Measurements from ENCODE around the gene MBNL1. TPM values are rescaled to one million over a fixed set of nuclear protein-coding genes. Genes with fewer than 3 reads are reported as not detected.

The MBNL1 gene
- polyA plus RNA-seq, 1 donor = 53.6 TPM

DNA sequence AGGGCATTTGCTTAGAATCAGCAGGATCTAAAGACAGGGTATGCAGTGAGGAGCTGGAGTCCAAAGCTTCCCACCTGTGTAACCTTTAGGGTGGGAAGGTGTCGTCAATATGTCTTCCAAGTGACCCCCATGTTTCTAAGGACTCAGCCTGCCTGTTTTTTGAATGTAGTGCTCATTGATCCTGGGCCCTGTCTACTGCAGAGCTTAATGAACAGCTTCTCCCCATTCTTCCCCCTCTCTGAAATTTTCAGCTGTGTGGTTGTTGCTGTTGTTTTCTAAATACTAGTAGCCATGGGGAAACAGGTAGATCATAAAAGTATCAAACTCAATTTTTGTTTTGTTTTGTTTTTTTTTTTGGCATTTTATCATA, 39.7 kb downstream of the MBNL1 start:
- Histone ChIP-seq H3K36me3 (ENCODE audit: control insufficient read depth, insufficient read depth, low read length) (no peaks in the 10 kb centered on the region), H3K4me3 (ENCODE audit: low read length) (no peak overlapping the region), H3K9me3 (ENCODE audit: control insufficient read depth, low read depth, low read length) (no peaks in the 10 kb centered on the region), H3K27ac (ENCODE audit: low read length) (peak overlapping the region; percentile 17), H3K27me3 (ENCODE audit: control insufficient read depth, insufficient read depth, low read length) (no peaks in the 10 kb centered on the region), H3K4me1 (ENCODE audit: control insufficient read depth, insufficient read depth, low read length) (peaks cover 8% of the 10 kb centered on the region)
- DNase-seq = no peak
- no CpG with 5 or more reads among the region's 1 CpG for WGBS (ENCODE audit: insufficient coverage, low lambda C conversion rate)

DNA sequence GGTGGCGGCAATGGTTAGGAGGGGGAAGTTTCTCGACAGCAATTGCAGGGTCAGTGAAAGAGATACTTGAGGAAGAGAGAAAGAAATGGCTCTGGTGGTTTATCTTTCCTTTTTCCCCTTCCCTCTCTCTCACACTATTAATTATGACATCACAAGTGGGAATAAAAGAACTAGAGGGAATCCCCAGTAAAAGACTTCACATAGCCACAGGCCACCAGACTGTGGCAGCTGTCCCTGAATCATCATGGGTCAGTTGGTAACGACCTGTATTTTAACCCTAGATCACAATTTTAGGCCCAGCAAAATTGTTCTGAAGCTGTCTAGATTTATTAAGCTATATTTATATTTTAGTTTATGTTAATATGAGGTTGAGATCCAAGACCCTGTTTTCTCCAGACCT, 40.3 kb downstream of the MBNL1 start:
- H3K9me3 ChIP-seq (ENCODE audit: control insufficient read depth, low read depth, low read length) = no peaks in the 10 kb centered on the region
- peaks cover 8% of the 10 kb centered on the region for H3K4me1 ChIP-seq (ENCODE audit: control insufficient read depth, insufficient read depth, low read length)
- no peaks in the 10 kb centered on the region for H3K27me3 ChIP-seq (ENCODE audit: control insufficient read depth, insufficient read depth, low read length)
- no peak overlapping the region for H3K4me3 ChIP-seq (ENCODE audit: low read length)
- no peaks in the 10 kb centered on the region for H3K36me3 ChIP-seq (ENCODE audit: control insufficient read depth, insufficient read depth, low read length)
- DNase-seq = no peak
- no CpG with 5 or more reads among the region's 3 CpGs for WGBS (ENCODE audit: insufficient coverage, low lambda C conversion rate)
- H3K27ac ChIP-seq (ENCODE audit: low read length) = no peak overlapping the region

DNA sequence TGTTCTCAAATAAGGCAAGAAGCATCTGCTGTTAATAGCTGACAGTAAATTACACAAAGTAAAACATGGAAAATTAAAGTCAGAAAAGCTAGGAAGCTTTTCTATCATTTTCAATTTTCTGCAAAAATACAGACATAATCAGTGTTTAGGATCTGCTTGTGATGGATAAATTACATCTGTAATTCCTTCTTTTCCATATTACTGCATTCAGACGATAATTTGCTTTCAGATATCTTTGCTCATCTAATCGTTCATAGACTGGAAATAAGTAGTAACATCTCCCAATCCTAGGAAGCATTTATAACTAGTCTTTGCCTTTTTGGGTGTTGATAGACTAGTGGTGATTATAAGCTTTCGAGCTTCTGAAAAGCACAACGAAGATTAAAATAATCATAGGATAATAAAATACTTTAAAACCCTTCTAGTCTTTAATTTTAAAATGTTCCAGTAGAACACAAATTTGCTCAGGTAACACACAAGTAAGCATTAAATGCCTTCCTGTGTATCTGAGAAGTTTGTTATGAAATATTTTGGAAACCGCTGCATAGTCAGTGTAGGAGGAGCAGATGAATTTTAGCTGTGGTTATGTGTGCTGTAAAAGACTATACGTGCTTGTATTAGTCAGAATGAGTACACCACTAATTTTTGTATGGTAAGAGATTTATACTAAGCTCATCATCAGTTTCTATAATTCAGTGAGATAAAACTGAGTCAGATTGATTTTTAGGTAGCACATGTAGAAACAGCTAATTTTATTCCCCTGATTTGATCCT, 41.0 kb downstream of the MBNL1 start:
- no peak overlapping the region for H3K27ac ChIP-seq (ENCODE audit: low read length)
- H3K27me3 ChIP-seq (ENCODE audit: control insufficient read depth, insufficient read depth, low read length) = no peaks in the 10 kb centered on the region
- peaks cover 8% of the 10 kb centered on the region for H3K4me1 ChIP-seq (ENCODE audit: control insufficient read depth, insufficient read depth, low read length)
- no peaks in the 10 kb centered on the region for H3K36me3 ChIP-seq (ENCODE audit: control insufficient read depth, insufficient read depth, low read length)
- no peak overlapping the region for H3K4me3 ChIP-seq (ENCODE audit: low read length)
- DNase-seq = no peak
- 86% methylated on average over 3 of the region's 6 CpGs for WGBS (ENCODE audit: insufficient coverage, low lambda C conversion rate)
- H3K9me3 ChIP-seq (ENCODE audit: control insufficient read depth, low read depth, low read length) = no peaks in the 10 kb centered on the region

DNA sequence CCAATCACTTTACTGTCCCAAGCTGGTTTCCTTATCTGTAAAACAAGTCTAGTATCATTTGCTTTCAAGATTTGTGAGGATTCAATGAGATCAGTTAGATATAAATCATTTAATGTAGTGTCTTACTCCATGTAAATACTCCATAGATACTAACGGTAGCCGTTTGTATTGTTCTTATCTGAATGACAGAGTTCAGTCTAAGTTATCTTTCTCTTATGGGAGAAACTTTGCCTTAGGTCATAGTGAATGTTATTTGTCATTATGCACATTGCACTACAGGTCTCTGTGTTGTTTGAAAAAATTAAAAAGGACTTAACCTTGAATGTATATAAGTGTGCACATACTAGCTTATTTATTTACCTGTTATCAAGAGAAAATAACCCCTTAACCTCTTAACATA, 44.7 kb downstream of the MBNL1 start:
- no peaks in the 10 kb centered on the region for H3K4me1 ChIP-seq (ENCODE audit: control insufficient read depth, insufficient read depth, low read length)
- no peak overlapping the region for H3K27ac ChIP-seq (ENCODE audit: low read length)
- no peak overlapping the region for H3K4me3 ChIP-seq (ENCODE audit: low read length)
- peak in 1 of 2 donors; percentile 24 for DNase-seq
- WGBS (ENCODE audit: insufficient coverage, low lambda C conversion rate) = no CpG with 5 or more reads among the region's 2 CpGs
- H3K9me3 ChIP-seq (ENCODE audit: control insufficient read depth, low read depth, low read length) = peaks cover 3% of the 10 kb centered on the region
- no peaks in the 10 kb centered on the region for H3K27me3 ChIP-seq (ENCODE audit: control insufficient read depth, insufficient read depth, low read length)
- H3K36me3 ChIP-seq (ENCODE audit: control insufficient read depth, insufficient read depth, low read length) = no peaks in the 10 kb centered on the region

DNA sequence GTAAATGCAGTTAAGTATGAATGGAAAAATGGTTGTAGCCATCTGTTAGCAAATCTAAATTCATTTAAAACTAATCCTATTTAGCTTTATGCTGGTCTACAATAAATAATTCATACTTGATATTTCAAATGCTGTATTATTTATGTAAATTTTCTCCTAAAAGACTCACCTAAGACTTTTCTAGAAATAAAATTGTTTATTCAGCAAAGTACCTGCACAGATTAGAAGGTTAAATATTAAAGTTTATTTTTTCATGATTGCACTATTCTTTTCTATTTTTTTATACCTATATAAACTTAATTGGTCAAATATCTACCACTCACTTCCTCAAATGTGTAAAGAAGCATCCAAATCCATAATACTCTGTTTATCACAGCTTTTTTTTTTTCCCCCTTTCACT, 45.2 kb downstream of the MBNL1 start:
- Histone ChIP-seq H3K27ac (ENCODE audit: low read length) (no peak overlapping the region), H3K9me3 (ENCODE audit: control insufficient read depth, low read depth, low read length) (peaks cover 3% of the 10 kb centered on the region), H3K27me3 (ENCODE audit: control insufficient read depth, insufficient read depth, low read length) (no peaks in the 10 kb centered on the region), H3K4me1 (ENCODE audit: control insufficient read depth, insufficient read depth, low read length) (no peaks in the 10 kb centered on the region), H3K36me3 (ENCODE audit: control insufficient read depth, insufficient read depth, low read length) (no peaks in the 10 kb centered on the region), H3K4me3 (ENCODE audit: low read length) (no peak overlapping the region)
- no peak for DNase-seq

DNA sequence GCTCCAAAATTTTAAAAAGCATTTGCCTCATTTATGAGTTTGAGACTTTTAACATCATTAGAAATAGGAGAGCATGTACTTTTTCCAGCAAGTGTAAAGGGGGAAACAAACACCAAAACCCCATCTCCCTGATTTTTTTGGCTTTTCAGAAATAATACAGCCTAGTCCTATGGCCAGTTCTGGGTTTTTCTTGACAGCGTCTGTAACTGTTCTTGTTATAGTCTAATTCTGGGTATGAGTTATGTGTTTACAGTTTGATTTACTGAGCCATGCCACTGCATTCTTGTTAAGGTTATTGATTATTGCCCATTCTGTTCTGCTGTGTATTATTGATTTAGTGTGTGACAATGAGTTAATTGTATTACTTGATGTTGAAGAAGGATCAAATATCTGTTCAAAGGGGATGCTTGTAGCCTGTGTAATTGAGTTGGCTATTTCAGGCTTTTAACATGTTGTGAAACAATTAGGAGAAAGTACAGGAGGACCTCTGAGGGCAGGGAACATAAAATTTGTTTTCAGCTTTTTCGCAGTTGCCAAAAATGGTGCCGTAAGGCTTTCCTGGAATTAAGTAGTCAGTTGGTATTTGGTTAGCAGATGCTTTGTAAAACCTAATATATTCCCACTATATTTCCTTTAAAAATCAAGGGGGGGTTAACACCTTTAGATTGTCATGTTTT, 46.1 kb downstream of the MBNL1 start:
- Histone ChIP-seq H3K27ac (ENCODE audit: low read length) (no peak overlapping the region), H3K4me1 (ENCODE audit: control insufficient read depth, insufficient read depth, low read length) (no peaks in the 10 kb centered on the region), H3K4me3 (ENCODE audit: low read length) (no peak overlapping the region), H3K27me3 (ENCODE audit: control insufficient read depth, insufficient read depth, low read length) (no peaks in the 10 kb centered on the region), H3K36me3 (ENCODE audit: control insufficient read depth, insufficient read depth, low read length) (no peaks in the 10 kb centered on the region), H3K9me3 (ENCODE audit: control insufficient read depth, low read depth, low read length) (peaks cover 3% of the 10 kb centered on the region)
- DNase-seq = no peak
- WGBS (ENCODE audit: insufficient coverage, low lambda C conversion rate) = no CpG with 5 or more reads among the region's 3 CpGs

DNA sequence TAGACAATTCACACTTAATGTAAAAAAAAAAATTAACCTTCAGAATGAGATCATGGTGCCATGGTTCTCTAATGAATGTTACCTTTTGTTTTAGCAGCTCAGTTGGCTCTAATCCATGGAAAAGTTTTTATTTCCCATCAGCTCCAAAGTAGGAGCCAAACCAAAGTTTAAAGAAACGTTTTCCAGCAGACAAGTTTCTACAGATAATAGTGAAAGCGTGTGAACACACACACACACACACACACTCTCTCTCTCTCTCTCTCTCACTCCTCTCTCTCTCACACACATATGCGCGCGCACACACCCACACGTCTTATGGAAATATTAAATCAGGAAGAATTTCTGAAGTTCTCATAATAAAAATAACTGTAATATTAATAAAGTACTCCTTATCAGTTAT, 46.9 kb downstream of the MBNL1 start:
- Histone ChIP-seq H3K4me3 (ENCODE audit: low read length) (no peak overlapping the region), H3K36me3 (ENCODE audit: control insufficient read depth, insufficient read depth, low read length) (no peaks in the 10 kb centered on the region), H3K4me1 (ENCODE audit: control insufficient read depth, insufficient read depth, low read length) (no peaks in the 10 kb centered on the region), H3K27ac (ENCODE audit: low read length) (no peak overlapping the region), H3K27me3 (ENCODE audit: control insufficient read depth, insufficient read depth, low read length) (no peaks in the 10 kb centered on the region), H3K9me3 (ENCODE audit: control insufficient read depth, low read depth, low read length) (peaks cover 3% of the 10 kb centered on the region)
- no CpG with 5 or more reads among the region's 6 CpGs for WGBS (ENCODE audit: insufficient coverage, low lambda C conversion rate)
- DNase-seq = no peak

DNA sequence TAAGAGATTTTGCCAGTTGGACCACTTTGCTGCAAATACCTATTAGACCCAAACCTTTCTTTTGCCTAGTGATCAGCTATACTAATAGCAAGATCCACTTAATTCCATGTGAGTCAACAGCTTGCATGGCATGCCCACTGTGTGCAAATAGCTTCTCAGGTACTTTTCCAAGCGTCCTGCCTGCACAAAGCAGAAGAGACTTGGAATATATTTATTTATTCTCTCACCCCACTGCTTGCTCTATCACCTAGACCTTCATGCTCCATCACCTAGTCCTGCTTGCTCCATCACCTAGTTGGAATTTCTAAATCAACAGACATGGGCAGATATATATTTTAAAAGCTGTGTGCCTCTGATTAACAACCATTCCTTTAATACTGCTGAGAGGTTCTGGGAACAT, 47.6 kb downstream of the MBNL1 start:
- no peak for DNase-seq
- WGBS (ENCODE audit: insufficient coverage, low lambda C conversion rate) = no CpG with 5 or more reads among the region's 1 CpG
- Histone ChIP-seq H3K9me3 (ENCODE audit: control insufficient read depth, low read depth, low read length) (peaks cover 3% of the 10 kb centered on the region), H3K27me3 (ENCODE audit: control insufficient read depth, insufficient read depth, low read length) (no peaks in the 10 kb centered on the region), H3K4me1 (ENCODE audit: control insufficient read depth, insufficient read depth, low read length) (no peaks in the 10 kb centered on the region), H3K36me3 (ENCODE audit: control insufficient read depth, insufficient read depth, low read length) (no peaks in the 10 kb centered on the region), H3K4me3 (ENCODE audit: low read length) (no peak overlapping the region), H3K27ac (ENCODE audit: low read length) (no peak overlapping the region)

DNA sequence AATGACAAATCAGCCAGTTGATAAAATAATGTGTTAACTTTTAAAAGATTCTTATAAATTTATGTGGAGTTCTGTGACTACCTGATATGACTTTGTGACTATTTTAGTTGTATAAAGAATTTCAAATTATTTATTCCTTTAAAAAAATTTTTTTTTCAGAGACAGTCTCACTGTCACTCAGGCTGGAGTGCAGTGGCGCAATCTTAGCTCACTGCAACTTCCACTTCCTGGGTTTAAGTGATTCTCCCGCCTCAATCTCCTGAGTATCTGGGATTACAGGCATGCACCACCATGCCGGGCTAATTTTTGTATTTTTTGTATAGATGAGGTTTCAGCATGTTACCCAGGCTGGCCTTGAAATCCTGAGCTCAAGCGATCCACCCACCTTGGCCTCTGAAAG, 48.5 kb downstream of the MBNL1 start:
- no peak overlapping the region for H3K27ac ChIP-seq (ENCODE audit: low read length)
- 67% methylated on average over 1 of the region's 4 CpGs for WGBS (ENCODE audit: insufficient coverage, low lambda C conversion rate)
- H3K27me3 ChIP-seq (ENCODE audit: control insufficient read depth, insufficient read depth, low read length) = no peaks in the 10 kb centered on the region
- no peak overlapping the region for H3K4me3 ChIP-seq (ENCODE audit: low read length)
- H3K4me1 ChIP-seq (ENCODE audit: control insufficient read depth, insufficient read depth, low read length) = no peaks in the 10 kb centered on the region
- H3K36me3 ChIP-seq (ENCODE audit: control insufficient read depth, insufficient read depth, low read length) = no peaks in the 10 kb centered on the region
- peaks cover 3% of the 10 kb centered on the region for H3K9me3 ChIP-seq (ENCODE audit: control insufficient read depth, low read depth, low read length)
- DNase-seq = no peak

DNA sequence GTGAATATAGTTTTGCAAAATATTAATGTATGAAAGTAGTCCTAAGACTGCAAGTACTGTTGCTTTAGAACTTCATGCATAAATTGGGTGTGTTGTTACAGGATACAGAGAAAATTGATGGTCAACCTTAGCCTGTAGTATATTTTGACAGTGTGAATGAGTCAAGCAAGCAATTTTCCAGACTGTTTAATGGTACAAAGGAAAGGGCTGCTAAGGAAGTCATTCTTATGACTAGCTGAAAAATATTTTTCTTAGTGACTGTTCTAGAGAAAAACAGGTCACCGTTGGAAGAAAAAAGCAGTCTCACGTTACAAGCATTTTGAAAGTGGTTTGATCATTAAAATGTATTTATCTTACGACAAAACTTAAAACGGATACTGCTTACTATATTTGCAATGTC, 49.2 kb downstream of the MBNL1 start:
- no peaks in the 10 kb centered on the region for H3K4me1 ChIP-seq (ENCODE audit: control insufficient read depth, insufficient read depth, low read length)
- H3K4me3 ChIP-seq (ENCODE audit: low read length) = no peak overlapping the region
- DNase-seq = no peak
- WGBS (ENCODE audit: insufficient coverage, low lambda C conversion rate) = 93% methylated on average over 2 of the region's 4 CpGs
- H3K36me3 ChIP-seq (ENCODE audit: control insufficient read depth, insufficient read depth, low read length) = no peaks in the 10 kb centered on the region
- peaks cover 3% of the 10 kb centered on the region for H3K9me3 ChIP-seq (ENCODE audit: control insufficient read depth, low read depth, low read length)
- H3K27ac ChIP-seq (ENCODE audit: low read length) = no peak overlapping the region
- H3K27me3 ChIP-seq (ENCODE audit: control insufficient read depth, insufficient read depth, low read length) = no peaks in the 10 kb centered on the region

DNA sequence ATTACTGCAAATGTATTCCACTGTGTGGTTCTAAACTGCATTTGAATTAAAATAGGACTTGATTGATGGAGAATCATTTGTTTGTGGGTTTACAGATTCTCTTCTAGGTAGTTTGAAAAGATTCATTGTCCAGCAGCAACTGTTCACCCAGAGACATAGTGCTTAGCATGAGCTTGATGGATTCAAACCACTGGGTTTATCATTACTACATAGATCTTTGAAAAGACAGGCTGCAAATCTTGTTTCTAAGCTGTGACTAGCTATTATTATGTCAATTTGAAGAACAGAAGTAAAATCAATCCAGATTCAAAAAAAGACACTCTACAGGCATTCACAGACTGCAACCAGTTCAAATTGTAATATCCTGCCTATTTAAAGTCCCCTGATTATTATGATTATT, 49.8 kb downstream of the MBNL1 start:
- Histone ChIP-seq H3K27ac (ENCODE audit: low read length) (no peak overlapping the region), H3K27me3 (ENCODE audit: control insufficient read depth, insufficient read depth, low read length) (no peaks in the 10 kb centered on the region), H3K4me3 (ENCODE audit: low read length) (no peak overlapping the region), H3K36me3 (ENCODE audit: control insufficient read depth, insufficient read depth, low read length) (no peaks in the 10 kb centered on the region), H3K4me1 (ENCODE audit: control insufficient read depth, insufficient read depth, low read length) (no peaks in the 10 kb centered on the region), H3K9me3 (ENCODE audit: control insufficient read depth, low read depth, low read length) (peaks cover 3% of the 10 kb centered on the region)
- no peak for DNase-seq

Measured in large intestine (tissue), 3 donors.